Fibroblast of the aortic adventitia (primary cell): Measurements from ENCODE around the gene FAM114A2. TPM values are rescaled to one million over a fixed set of nuclear protein-coding genes. Genes with fewer than 3 reads are reported as not detected.

Source experiments
- DNase-seq: peaks from one replicate; pipeline ENCODE4 v3.0.0-alpha.2; 2010; ENCODE audit warnings: low read depth
- H3K4me3 ChIP-seq: 2 replicates; pipeline ENCODE4 v1.5.1; 2011; ENCODE audit warnings: low read depth, mild to moderate bottlenecking, control low read depth, low read length, moderate library complexity
- total RNA-seq: library from RNA; depleted of rRNA; stranded (reverse); fragments of >200 nt; gene quantifications from 2 replicates; pipeline ENCODE4 v1.2.3, GENCODE V29; 2012; ENCODE audit warnings: low replicate concordance
- TF ChIP-seq, protein P1 (sequence below): IDR thresholded peaks from 2 replicates; pipeline ENCODE4 v1.5.1; 2011; ENCODE audit warnings: mild to moderate bottlenecking, low read length, control low read depth, inconsistent platforms; ENCODE audit not compliant: insufficient read depth

FAM114A2 gene
- total RNA-seq, 1 donor: 34.7 TPM

DNA sequence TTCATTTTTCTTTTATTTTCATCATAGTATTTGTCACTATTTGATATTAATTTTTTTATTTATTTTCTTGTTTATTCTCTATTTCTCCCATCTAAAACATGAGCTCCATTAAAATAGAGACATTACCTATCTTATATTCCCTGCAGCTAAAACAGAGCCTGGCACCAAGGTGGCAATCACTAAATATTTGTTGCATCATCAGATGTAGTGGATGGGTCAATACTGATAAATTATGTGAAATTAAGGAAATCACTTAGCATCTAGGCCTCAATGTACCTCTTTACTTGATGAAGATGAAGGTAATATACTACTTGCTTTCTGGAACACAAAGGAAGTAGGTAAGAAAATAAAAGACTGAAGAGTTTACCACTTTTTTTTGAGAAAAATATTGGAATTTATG, 24.7 kb upstream of the FAM114A2 start:
- no peak for DNase-seq
- TF ChIP-seq, protein P1, sequence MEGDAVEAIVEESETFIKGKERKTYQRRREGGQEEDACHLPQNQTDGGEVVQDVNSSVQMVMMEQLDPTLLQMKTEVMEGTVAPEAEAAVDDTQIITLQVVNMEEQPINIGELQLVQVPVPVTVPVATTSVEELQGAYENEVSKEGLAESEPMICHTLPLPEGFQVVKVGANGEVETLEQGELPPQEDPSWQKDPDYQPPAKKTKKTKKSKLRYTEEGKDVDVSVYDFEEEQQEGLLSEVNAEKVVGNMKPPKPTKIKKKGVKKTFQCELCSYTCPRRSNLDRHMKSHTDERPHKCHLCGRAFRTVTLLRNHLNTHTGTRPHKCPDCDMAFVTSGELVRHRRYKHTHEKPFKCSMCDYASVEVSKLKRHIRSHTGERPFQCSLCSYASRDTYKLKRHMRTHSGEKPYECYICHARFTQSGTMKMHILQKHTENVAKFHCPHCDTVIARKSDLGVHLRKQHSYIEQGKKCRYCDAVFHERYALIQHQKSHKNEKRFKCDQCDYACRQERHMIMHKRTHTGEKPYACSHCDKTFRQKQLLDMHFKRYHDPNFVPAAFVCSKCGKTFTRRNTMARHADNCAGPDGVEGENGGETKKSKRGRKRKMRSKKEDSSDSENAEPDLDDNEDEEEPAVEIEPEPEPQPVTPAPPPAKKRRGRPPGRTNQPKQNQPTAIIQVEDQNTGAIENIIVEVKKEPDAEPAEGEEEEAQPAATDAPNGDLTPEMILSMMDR: no peak
- H3K4me3 ChIP-seq: no peak overlapping the region

GRCh38 chr5:154060606-154061005, 21.9 kb upstream of the FAM114A2 start:
- H3K4me3 ChIP-seq: no peak overlapping the region
- no peak for DNase-seq
- TF ChIP-seq, protein P1: no peak

GRCh38 chr5:154059583-154059982, 20.9 kb upstream of the FAM114A2 start:
- TF ChIP-seq, protein P1: no peak

GRCh38 chr5:154059039-154059430, 20.3 kb upstream of the FAM114A2 start:
- no peak overlapping the region for H3K4me3 ChIP-seq
- TF ChIP-seq, protein P1: no peak
- no peak for DNase-seq

More at GRCh38 chr5:154059583-154059982, 20.9 kb upstream of the FAM114A2 start:
- DNase-seq: no peak
- no peak overlapping the region for H3K4me3 ChIP-seq

GRCh38 chr5:154058055-154059038, 19.6 kb upstream of the FAM114A2 start:
- DNase-seq: peak; percentile 62
- H3K4me3 ChIP-seq: no peak overlapping the region
- TF ChIP-seq, protein P1: no peak

DNA sequence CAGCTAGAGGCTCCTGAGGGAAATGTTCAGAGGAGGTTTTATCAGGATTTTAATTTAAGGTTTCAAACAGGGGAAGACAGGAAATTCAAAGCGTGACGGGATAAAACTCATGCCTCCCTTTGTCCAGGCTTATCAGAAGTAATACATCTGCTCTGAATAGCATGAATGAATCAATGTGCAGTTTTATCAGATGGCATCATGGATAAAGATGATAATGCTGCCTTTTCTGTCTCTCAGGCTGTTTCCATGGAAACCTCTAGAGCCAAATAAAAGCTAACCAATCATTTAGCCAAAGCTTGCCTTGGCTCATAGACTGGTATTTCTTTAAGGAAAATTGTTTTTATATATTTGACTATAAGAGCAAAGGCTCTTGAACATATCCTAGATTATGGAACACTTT, 16.5 kb upstream of the FAM114A2 start:
- TF ChIP-seq, protein P1: no peak
- peak; percentile 15 for DNase-seq

More for the DNA sequence above, 16.5 kb upstream of the FAM114A2 start:
- no peak overlapping the region for H3K4me3 ChIP-seq
